NCI-H2107 treated with DMSO at 0.1 percent for 48 hours (cell line): ENCODE measurements around the gene HOXC11.

Experiments
- DNase-seq: peaks from one replicate; lab custom pipeline; 2025; ENCODE audit not compliant: unreplicated experiment; lab: John Stamatoyannopoulos, UW

Gene HOXC11

DNA sequence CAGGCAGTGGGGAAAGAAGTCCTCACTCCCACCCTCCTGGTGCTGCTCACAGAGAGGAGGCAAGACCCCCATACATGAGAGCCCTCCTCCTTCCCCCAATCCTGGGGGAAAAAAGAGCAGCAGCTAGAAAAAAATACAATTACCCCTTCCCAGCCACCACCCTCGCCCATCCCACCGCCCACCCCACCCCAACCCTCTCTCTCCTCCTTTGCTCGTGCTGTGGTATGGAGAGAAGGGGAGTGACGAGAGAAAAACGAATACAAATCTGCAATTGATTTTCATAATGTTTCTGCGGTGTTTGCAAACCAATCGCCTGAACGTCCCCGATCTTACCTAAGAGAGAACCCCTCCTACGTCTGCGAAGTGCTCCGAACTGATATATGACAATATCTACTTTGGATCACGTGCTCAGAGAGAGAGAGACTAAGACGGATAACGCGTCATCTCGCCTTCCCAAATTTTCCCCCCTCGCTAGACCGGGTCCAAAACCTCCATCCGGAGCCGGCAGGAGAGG, at the start of gene HOXC11:
Gene HOXC11, plus strand, starts transcription at position 405 of the 514 bp plus-strand sequence. CDS start 116 bp downstream, outside the sequence.
- DNase-seq = no peak

DNA sequence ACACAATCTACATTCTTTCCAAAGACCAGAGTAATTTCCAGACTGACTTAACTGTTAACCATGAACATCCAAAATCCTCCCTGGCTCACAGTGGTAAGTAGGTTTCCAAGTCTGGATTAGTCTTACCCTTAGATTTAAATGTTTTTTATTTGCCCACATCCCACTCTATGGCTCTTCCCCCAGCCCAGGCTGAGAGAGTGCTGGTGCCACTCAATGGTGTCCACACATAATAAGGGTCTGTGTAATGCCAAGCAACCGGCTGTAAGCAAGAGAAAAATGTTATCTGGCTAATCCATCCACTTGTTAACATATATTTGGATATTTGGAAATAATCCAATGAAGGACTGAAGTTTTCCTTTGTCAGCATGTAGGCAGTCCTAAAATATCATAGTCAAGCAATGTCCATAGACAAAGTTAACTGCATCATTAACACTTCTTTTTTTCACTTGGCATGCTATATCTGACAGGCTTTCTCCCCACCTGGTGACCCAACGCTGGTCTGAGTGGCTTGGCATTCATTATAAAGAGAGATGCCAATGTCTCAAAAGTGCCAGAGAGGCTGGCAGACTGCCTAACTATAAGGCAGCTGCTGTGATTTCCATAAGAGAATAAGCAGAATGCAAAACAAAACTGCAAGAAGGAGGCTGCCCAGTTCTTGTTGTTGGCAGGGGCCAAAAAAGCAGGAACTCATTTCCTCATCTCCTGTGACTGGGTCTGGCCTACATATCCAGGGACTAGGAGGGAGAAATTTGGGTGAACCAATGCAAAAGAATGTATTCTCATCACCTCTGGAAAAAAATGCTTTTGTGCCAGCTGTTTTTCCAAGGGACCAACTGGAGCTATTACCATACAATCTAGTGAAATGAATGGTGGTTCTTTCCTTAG, 48.2 kb upstream of the HOXC11 start:
- no peak for DNase-seq

- DNase-seq = no peak
Observed at GRCh38 chr12:53927220-53928029, 45.5 kb upstream of the HOXC11 start.

DNA sequence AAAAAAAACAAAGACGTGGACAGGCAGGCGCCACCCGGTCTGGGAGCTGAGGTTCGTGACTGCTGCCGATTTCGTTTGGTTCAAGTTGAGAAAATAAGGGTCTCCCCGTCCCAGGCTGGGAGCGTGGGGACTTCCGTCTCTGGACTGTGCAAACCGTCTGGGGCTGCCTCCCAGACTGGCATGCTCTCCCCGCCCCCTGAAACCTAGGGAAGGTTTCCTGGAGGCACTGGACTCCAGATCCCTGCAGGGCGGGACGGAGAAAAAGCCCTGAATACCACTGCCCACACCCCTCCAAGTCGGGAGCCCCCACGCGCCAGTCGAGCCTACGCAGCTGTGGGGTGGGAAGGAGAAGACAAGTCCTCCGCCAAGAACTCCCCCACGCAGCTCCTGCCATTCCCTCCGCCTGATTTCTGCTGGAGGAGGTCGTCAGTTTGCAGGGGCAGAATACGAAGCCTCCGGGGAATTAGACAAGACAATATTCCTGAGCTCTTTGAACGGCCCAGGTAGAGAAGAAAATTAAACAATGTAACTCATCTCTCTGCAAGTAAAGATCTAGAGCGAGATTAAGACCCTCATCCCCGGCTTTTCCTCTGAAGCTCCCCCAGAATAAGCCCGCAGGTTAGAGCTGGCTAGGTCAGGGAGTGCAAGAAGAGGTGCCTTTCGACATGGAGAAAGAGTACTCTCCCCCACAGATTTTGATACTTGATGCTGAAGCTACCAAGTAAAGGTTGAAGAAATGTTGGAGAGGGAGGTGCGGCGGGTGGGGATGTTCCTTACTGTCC, 44.7 kb upstream of the HOXC11 start:
- no peak for DNase-seq

GRCh38 chr12:53929527-53929926, 43.4 kb upstream of the HOXC11 start:
- DNase-seq = no peak

GRCh38 chr12:53930591-53931255, 42.2 kb upstream of the HOXC11 start:
- DNase-seq = no peak

- no peak for DNase-seq
Observed at GRCh38 chr12:53931844-53932581, 40.9 kb upstream of the HOXC11 start.

DNA sequence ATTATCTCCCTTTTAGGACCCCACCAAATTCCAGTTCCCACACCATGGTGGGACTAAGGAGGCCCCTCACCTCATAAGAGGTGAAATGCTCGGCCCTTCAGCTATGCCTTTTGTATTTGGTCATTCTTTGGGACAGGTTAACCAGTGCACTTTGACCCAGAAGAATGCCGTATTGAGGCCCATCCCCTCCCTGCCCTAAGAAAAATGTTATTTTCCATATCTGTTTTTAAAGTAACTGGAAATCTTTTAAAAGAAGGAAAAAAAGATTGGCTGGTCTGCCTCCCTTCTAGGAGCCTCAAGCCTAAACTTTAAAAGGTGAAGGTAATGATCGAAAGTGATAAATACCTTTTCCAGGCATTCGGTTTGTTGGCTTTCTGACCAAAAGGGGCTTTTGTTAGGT, 40.0 kb upstream of the HOXC11 start:
- no peak for DNase-seq

GRCh38 chr12:53935383-53936341, 37.3 kb upstream of the HOXC11 start:
- DNase-seq = no peak

DNA sequence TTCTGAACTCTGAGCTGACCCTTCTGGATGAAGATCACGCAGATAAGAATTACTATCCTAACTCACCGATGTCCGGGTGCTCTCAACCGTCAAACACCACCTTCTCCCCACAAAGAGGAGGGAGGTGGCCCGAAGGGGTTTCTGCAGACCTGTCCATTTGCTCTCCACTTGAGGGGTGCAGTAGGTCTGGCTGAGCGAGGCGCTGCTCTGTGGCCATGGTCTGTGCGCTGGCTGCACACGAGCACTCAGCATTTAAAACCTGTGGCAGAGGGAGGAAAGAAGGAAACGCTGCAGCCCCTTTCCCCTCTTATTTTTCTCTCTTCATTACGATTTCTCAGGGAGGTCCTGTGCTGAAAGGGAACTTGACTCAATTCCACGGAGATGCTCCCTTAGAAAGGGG, 35.8 kb upstream of the HOXC11 start:
- DNase-seq = no peak

GRCh38 chr12:53937596-53938325, 35.2 kb upstream of the HOXC11 start:
- DNase-seq = no peak

DNA sequence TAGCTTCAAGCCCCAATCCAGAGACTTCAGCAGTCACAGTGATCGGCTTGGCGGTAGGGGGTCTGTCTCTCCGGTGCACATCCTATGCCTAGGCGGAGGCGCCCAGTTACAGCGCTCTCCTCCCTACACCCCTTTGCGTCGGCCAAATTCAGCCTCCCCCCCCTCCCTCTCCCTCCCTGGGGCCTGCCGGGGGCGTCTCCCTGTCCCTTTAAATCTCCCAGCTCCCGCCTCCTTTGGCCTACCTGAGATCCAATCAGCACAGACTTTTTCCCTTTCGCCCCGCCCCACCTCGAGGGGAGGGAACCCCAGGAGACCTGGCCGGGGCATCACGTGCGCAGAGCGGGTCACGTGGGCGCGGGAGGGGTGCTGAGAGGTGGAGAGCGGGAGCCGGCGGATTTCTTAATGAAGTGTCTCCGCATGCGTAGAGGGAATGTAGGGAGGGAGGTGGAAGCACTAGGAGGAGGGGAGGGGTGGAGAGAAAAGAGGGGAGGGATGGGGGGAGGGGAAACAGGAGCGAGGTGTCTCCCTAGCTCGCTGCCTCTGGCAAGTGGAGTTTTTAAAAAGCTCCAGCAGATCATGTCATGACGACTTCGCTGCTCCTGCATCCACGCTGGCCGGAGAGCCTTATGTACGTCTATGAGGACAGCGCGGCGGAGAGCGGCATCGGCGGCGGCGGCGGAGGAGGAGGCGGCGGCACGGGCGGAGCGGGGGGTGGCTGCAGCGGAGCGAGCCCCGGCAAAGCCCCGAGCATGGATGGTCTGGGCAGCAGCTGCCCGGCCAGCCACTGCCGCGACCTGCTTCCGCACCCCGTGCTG, 34.4 kb upstream of the HOXC11 start, which contains the start of gene HOXC13:
Gene HOXC13, plus strand, starts transcription at position 506 of the 815 bp plus-strand sequence. Its CDS starts 76 bp downstream, at position 582.
- no peak for DNase-seq

DNA sequence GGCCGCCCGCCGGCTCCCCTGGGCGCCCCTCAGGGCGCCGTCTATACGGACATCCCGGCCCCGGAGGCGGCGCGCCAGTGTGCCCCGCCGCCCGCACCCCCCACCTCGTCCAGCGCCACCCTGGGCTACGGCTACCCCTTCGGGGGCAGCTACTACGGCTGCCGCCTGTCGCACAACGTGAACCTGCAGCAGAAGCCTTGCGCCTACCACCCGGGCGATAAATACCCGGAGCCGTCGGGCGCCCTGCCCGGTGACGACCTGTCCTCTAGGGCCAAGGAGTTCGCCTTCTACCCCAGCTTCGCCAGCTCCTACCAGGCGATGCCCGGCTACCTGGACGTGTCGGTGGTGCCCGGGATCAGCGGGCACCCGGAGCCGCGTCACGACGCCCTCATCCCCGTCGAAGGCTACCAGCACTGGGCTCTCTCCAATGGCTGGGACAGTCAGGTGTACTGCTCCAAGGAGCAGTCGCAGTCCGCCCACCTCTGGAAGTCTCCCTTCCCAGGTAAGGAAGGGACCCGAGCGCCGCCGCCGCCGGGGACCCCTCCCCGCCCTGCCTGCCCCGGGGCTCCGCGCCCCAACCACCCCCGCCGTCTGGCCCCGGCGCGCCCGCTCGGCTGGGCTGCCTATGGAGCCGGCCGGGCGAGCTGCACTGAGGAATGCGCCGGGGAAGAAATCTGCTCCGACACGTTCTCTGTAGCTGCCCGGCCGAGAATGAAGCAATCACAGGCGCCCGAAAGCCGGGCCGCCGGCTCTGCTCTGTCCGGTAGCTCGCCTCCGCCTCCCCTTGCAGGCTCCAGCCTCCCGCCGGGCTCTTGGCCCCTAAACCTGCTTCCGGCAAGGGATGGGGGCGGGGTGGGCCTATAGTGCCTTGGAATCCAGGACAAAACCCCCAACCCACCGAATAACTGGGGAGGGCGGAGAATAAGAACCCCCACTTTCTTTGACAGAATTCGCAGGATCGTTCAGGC, 33.5 kb upstream of the HOXC11 start:
- no peak for DNase-seq

GRCh38 chr12:53940443-53941014, 32.4 kb upstream of the HOXC11 start:
- no peak for DNase-seq

GRCh38 chr12:53941187-53941586, 31.7 kb upstream of the HOXC11 start:
- DNase-seq = no peak

DNA sequence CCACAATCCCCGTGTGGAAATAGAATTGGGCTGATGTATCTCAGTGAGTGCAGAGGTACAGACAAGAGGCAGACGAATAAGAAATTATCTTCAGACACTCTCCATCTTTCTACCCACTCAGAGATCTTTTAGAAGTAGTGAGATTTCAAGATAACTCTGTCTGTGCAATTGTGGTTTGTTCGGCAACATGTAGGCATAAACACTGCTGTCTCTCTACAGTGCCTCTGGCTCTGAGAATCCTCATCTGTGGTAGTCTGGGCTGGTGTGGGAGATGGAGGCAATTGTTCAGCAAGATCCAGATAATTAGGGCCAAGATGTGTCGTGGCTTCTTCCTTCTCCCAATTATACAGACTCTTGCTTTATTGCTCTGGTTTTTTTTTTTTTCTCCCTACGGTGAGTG, 31.2 kb upstream of the HOXC11 start:
- DNase-seq = no peak
